Stomach smooth muscle (tissue), 2 donors: Measurements from ENCODE around the gene TUSC2.
A peak's percentile ranks its signal among the peaks of the same experiment; 100 is the strongest.

Source experiments
- H3K27ac ChIP-seq: one replicate; pipeline ENCODE4 v1.7.0; 2013; ENCODE audit warnings: mild to moderate bottlenecking, low read length, inconsistent platforms
- H3K27me3 ChIP-seq, 2 donors: one replicate each; pipeline ENCODE4 v1.7.0; 2013; ENCODE audit warnings: low read length in 2 of 2; ENCODE audit not compliant: insufficient read depth in 2 of 2, control insufficient read depth in 1 of 2
- H3K36me3 ChIP-seq, 2 donors: one replicate each; pipeline ENCODE4 v1.7.0; 2013; ENCODE audit warnings: low read length in 2 of 2; ENCODE audit not compliant: control insufficient read depth in 2 of 2, insufficient read depth in 2 of 2
- H3K4me1 ChIP-seq: one replicate; pipeline ENCODE4 v1.7.0; 2013; ENCODE audit warnings: low read length; ENCODE audit not compliant: control insufficient read depth, insufficient read depth
- H3K4me3 ChIP-seq, 2 donors: one replicate each; pipeline ENCODE4 v1.7.0; 2013; ENCODE audit warnings: low read length in 2 of 2
- H3K9ac ChIP-seq, 2 donors: one replicate each; pipeline ENCODE4 v1.7.0; 2013; ENCODE audit warnings: low read length in 2 of 2, mild to moderate bottlenecking in 1 of 2
- H3K9me3 ChIP-seq, 2 donors: one replicate each; pipeline ENCODE4 v1.7.0; 2013; ENCODE audit warnings: low read length in 2 of 2; ENCODE audit not compliant: control insufficient read depth in 2 of 2
- donor health status: healthy.
- donor health status: Pancreatic carcinoma.

The TUSC2 gene

DNA sequence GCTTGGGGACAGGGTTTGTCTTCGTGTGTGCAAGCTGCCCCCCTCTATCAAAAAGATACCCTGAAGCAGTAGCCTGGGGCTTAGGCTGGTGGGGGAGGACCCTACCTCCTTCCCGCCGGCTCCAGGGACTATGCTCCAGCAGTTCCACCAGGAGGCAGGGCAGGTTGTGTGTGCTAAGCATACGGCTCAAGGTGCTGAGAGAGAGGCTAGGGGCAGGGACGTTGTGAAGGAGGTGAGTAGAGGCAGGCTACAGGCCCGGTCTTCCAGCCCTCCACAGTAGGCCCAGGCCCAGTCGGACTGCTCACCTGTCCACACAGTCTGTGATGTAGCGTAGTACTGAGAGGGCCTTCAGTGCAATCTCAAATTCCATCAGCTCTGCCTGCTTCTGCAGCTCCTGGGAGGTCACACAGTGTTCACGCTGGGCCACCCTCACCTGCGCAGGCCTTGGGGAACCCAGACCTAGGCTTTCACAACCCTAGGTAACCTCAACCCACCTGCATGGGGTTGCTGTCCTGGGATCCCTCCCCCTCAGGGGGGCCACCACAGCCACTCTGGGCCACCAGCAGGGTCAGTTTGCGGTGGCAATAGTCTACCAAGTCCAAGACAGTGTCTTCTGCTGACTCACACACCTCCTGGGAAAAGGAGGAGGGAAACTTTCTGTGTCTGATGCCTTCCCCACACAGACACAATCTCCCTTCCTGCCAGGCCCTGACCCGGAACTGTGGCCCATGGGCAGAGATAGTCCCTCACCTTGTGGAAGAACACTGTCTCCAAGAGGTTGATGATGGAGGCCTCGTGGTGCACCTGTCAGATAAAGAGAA lies 15.0 kb upstream of the TUSC2 start:
- no peak overlapping the region for H3K4me3 ChIP-seq
- no peak overlapping the region for H3K9ac ChIP-seq
- no peaks in the 10 kb centered on the region for H3K9me3 ChIP-seq
- H3K4me1 ChIP-seq: peaks cover 37% of the 10 kb centered on the region
- peaks cover 3 to 4% of the 10 kb centered on the region in 2 donors for H3K27me3 ChIP-seq
- no peak overlapping the region for H3K27ac ChIP-seq
- peaks cover 0 to 7% of the 10 kb centered on the region in 2 donors for H3K36me3 ChIP-seq

DNA sequence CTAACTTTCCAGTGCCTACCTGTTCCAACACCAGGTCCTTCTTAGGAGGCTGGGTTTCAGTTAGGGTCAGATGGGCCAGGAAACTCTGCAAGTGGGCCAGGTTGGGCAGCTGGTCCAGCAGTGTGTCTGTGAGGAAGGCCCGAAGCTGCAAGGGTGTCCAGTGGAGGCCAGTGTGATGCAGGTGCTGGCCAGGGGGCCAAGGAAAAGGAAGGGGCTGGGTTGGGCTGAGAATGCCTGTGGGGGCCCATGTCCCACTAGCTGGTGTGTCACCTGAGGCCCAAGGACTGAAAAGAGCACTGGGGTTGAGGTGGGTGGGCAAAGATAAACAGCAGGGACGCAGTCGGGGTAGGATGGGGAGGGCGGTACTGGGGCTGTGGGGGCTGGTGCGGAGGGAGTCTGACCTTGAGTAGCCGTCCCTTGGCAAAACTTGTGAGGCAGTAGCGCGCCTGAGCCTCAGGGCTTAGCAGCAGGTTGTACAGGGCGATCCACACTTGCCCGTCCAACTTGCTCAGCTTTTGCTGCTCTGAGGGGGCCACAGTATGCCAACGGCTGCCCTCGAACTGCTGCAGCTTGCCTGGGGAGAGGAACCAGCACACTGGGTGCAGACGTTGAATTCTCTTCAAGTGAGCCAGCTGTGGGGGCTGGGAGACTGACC lies 14.1 kb upstream of the TUSC2 start:
- no peak overlapping the region for H3K9ac ChIP-seq
- peaks cover 40% of the 10 kb centered on the region for H3K4me1 ChIP-seq
- peaks cover 3 to 4% of the 10 kb centered on the region in 2 donors for H3K27me3 ChIP-seq
- no peak overlapping the region for H3K4me3 ChIP-seq
- no peak overlapping the region for H3K27ac ChIP-seq
- no peaks in the 10 kb centered on the region for H3K9me3 ChIP-seq
- H3K36me3 ChIP-seq: no peaks in the 10 kb centered on the region

DNA sequence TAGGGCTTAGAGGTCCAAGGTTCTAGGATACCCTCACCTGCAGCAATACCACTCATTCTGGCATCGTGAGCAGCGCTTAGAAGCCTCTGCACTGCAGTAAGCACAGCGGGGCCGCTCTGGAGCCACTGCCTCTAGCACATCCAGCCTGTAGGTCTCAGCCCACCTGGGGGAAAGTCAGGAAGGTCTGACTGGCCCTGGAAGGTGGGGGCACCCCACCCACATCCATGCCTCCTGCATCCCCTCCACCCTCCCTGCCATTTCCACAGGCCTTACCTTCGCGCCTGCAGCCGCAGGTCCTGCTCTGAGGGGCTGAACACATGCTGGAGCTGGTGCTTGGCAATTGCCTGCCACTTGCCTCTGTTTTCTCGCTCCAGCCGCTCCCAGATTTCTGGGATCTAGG lies 13.5 kb upstream of the TUSC2 start:
- Histone ChIP-seq H3K9me3 (no peaks in the 10 kb centered on the region), H3K4me1 (peaks cover 44% of the 10 kb centered on the region), H3K4me3 (peak overlapping the region; percentile 67 to 73), H3K27me3 (peaks cover 3 to 4% of the 10 kb centered on the region in 2 donors), H3K36me3 (no peaks in the 10 kb centered on the region), H3K27ac (no peak overlapping the region), H3K9ac (peak overlapping the region in 1 of 2 donors; percentile 50)

DNA sequence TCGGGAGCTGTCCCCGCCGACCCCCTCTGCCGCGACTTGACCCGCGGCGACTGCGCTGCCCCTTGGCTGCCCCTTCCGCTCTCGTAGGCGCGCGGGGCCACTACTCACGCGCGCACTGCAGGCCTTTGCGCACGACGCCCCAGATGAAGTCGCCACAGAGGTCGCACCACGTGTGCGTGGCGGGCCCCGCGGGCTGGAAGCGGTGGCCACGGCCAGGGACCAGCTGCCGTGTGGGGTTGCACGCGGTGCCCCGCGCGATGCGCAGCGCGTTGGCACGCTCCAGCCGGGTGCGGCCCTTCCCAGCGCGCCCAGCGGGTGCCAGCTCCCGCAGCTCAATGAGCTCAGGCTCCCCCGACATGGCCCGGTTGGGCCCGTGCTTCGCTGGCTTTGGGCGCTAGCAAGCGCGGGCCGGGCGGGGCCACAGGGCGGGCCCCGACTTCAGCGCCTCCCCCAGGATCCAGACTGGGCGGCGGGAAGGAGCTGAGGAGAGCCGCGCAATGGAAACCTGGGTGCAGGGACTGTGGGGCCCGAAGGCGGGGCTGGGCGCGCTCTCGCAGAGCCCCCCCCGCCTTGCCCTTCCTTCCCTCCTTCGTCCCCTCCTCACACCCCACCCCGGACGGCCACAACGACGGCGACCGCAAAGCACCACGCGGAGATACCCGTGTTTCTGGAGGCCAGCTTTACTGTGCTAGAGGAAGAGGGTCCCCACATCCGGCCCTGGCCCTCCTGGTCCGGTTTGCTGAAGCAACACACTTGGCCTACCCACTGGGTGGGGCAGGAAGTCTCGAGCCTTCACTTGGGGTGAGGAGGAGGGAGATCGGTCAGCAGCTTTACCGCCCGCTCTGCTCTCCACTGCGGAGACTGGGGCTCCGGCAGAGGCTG lies 12.7 kb upstream of the TUSC2 start, which contains the start of gene RASSF1:
TSS of gene RASSF1 (minus strand) at position 389 of the 882 bp plus-strand sequence. CDS start at position 358, 31 bp downstream.
- Histone ChIP-seq H3K9ac (peak within 1 kb of the TSS; percentile 50 to 55), H3K9me3 (no peaks in the 10 kb centered on the region), H3K36me3 (no peaks in the 10 kb centered on the region), H3K4me3 (peak within 1 kb of the TSS; percentile 67 to 73), H3K27ac (peak within 1 kb of the TSS; percentile 31), H3K4me1 (peaks cover 51% of the 10 kb centered on the region), H3K27me3 (peaks cover 3 to 4% of the 10 kb centered on the region in 2 donors)

DNA sequence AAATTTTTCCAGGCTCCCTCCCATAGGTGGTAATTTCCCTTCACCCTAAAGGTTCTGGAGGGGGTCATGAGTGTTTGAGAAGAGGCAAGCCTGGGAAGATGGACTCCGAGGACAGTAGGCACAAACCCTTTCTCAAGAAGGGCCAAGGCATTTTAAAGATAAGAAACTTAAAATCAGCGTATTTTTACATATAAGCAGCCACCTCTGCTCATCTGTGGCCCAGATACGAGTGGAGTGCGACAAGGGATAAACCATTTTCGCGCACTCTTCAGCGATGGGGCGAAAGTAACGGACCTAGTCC lies 12.1 kb upstream of the TUSC2 start:
- H3K4me1 ChIP-seq: peaks cover 50% of the 10 kb centered on the region
- peak overlapping the region; percentile 67 to 73 for H3K4me3 ChIP-seq
- no peaks in the 10 kb centered on the region for H3K9me3 ChIP-seq
- H3K27me3 ChIP-seq: peaks cover 0 to 3% of the 10 kb centered on the region in 2 donors
- H3K36me3 ChIP-seq: no peaks in the 10 kb centered on the region
- peak overlapping the region; percentile 31 for H3K27ac ChIP-seq
- H3K9ac ChIP-seq: peak overlapping the region; percentile 50 to 55

DNA sequence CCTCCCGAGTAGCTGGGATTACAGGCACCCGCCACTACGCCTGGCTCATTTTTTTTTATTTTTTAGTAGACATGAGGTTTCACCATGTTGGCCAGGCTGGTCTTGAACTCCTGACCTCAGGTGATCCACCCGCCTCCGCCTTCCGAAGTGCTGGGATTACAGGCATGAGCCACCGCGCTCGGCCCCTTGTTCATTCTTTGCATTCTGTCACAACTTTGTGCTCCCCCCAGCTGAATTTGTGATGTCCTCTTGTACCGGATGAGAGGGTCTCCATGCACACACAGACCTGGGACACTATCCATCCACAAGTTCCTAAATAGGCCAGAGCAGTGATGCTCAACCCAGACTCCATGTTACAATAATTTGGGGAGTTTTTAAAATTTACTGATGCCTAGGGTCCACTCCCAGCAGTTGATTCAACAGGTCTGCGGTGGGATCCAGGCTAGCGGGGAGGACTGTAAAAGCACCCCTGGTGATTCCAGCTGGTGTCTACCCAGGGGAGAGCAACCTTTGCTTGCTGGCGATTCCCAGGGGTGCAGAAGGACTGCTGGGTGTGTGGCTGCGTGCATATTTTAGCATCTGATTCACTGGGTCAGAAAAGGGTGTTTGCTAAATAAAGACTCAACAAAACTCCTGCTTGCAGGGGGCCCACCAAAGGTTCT lies 11.6 kb upstream of the TUSC2 start:
- H3K9me3 ChIP-seq: no peaks in the 10 kb centered on the region

DNA sequence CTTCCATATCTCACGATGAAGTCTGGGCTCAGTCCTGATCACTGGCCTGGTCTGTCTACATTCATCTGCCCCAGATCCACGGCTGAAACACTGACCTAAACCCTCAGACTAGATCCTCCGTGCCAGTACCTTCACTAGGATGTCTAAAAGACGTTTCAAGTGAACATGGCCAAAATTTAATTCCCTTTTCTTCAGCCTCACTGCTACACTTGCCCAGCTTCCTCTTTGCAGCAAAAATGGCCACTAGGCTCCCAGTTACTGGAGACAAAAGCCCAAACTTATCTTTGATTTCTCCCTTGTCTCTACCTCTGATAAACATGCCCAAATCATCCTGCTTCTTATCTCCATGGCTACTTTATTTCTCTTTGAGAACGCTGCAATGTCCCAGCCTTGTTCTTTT lies 10.9 kb upstream of the TUSC2 start:
- Histone ChIP-seq H3K4me3 (peak overlapping the region in 1 of 2 donors; percentile 44), H3K9ac (peak overlapping the region in 1 of 2 donors; percentile 21), H3K27me3 (no peaks in the 10 kb centered on the region), H3K9me3 (no peaks in the 10 kb centered on the region), H3K36me3 (peaks cover 0 to 5% of the 10 kb centered on the region in 2 donors), H3K4me1 (peaks cover 56% of the 10 kb centered on the region), H3K27ac (peak overlapping the region; percentile 89)

More for the DNA sequence above, 11.6 kb upstream of the TUSC2 start:
- H3K4me3 ChIP-seq: peak overlapping the region; percentile 67 to 73
- peaks cover 49% of the 10 kb centered on the region for H3K4me1 ChIP-seq
- H3K36me3 ChIP-seq: no peaks in the 10 kb centered on the region
- H3K27ac ChIP-seq: peak overlapping the region; percentile 31
- H3K27me3 ChIP-seq: no peaks in the 10 kb centered on the region
- H3K9ac ChIP-seq: peak overlapping the region; percentile 50 to 55

DNA sequence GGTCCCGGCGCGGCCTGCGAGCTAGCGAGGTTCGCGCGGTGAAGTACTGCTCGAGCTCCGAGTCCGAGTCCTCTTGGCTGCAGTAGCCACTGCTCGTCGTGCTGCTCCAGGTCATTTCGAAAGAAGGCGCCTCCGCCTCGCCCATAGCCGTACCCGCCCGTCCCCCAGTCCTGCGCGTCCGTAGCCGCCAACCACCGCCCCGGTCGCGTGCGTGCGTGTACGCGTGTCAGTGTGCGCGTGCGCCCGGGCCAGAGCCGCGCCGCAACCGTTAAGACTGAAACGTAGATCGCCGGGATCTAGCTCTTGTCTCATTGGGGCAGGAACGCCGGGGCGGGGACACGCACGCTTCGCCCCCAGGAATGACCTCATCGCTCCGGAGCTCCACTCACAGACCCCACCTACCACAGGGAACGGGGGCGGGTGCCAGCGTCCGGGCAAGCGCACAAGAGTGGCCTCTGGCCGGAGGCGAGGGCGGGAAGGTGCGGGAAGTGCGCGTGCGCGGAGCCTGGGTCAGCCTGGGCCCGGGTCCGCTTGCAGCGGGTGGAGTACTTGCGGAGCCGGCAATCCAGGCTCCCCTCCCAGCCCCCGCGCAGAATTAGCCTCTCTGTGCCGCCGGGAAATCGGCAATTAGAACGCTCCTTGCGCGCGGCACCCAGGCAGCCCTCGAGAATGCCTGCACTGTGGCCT lies 9.3 kb upstream of the TUSC2 start:
- Histone ChIP-seq H3K4me3 (peak overlapping the region; percentile 89), H3K27ac (peak overlapping the region; percentile 89), H3K9me3 (no peaks in the 10 kb centered on the region), H3K9ac (peak overlapping the region; percentile 87 to 90), H3K36me3 (peaks cover 3 to 6% of the 10 kb centered on the region in 2 donors), H3K27me3 (no peaks in the 10 kb centered on the region), H3K4me1 (peaks cover 59% of the 10 kb centered on the region)

DNA sequence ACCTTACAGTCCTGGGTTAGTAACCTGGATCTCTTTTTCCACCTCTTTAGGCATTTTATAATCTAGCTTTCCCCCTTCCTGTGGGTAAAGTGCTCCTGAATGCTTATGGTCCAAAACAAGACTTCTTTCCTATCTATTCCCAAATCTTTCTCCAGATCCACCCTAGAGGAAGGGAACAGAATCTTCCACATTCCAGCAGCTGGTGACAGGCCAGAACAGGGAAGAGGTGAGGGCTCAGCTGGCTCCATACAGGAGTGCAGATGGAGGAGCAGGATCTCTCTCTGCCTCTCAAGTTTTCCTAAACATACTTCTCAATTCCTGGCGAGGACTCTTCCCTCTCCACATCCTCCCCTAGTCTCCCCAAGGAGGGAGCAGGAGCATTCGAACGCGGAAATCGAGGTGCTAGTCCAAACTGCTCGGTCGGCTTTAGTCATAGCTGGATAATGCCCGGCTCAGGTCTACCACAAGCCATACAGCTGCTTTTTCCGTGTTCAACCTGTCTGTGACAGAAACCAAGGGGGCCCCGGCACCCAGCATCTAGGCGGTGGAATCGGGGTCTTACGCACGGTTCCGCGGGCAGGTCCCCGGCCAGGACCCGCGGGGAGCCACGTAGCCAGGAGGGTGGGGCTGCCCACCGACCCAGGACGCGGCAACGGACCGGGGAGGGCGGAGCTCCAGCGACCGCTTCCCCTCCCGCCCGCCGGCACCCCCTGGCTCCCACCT lies 8.6 kb upstream of the TUSC2 start:
- peaks cover 9 to 10% of the 10 kb centered on the region in 2 donors for H3K36me3 ChIP-seq
- H3K27me3 ChIP-seq: no peaks in the 10 kb centered on the region
- H3K4me1 ChIP-seq: peaks cover 58% of the 10 kb centered on the region
- peak overlapping the region; percentile 87 to 90 for H3K9ac ChIP-seq
- H3K27ac ChIP-seq: peak overlapping the region; percentile 89
- H3K4me3 ChIP-seq: peak overlapping the region; percentile 89
- H3K9me3 ChIP-seq: no peaks in the 10 kb centered on the region
